GM12878 (cell line): ENCODE data around the gene NAT14. TPM values are rescaled to one million over a fixed set of nuclear protein-coding genes. Genes with fewer than 3 reads are reported as not detected.

Experiments
- ATAC-seq: fragments of 200-7000 bp; cut with Tn5 transposase; 3 replicates; pipeline ENCODE4 v1.9.1; 2020; ENCODE audit warnings: mild to moderate bottlenecking, moderate library complexity
- BruUV-seq: library from RNA; stranded (reverse); fragments of 400-500 nt; replicated peaks from 2 replicates; lab custom pipeline; 2021; lab: Mats Ljungman, UMichigan
- CTCF ChIA-PET: fragments of 300-600 bp; sonication (Branson Sonifier 250); formaldehyde crosslinking; extraction: SDS; loops from one replicate; lab custom pipeline; 2021; ENCODE audit warnings: inconsistent platforms; lab: Yijun Ruan, JAX
- POLR2A ChIA-PET: fragments of 350-600 bp; formaldehyde crosslinking; extraction: SDS; loops from one replicate; lab custom pipeline; 2021; ENCODE audit warnings: inconsistent platforms; lab: Charles Lee
- RAD21 ChIA-PET: fragments of 300-600 bp; sonication (Branson Sonifier 250); formaldehyde crosslinking; loops from one replicate; lab custom pipeline; 2023; ENCODE audit warnings: antibody characterized with exemption; ENCODE audit not compliant: unreplicated experiment; lab: Charles Lee
- SMC1A ChIA-PET: fragments of 300-600 bp; sonication (Branson Sonifier 250); formaldehyde crosslinking; loops from one replicate; lab custom pipeline; 2023; ENCODE audit not compliant: unreplicated experiment, uncharacterized antibody; lab: Charles Lee
- DNase-seq: peaks from one replicate; pipeline ENCODE4 v3.0.0-alpha.2; 2011; ENCODE audit warnings: low read depth, low spot score
- FAIRE-seq: peaks from 3 replicates; lab custom pipeline; 2011; peaks lifted over from hg19 to GRCh38; lab: Jason Lieb, UNC
- H2AFZ ChIP-seq: 2 replicates; pipeline ENCODE4 v1.6.0; 2011; ENCODE audit warnings: low read depth, low read length, control low read depth; ENCODE audit not compliant: control insufficient read depth
- H3K27ac ChIP-seq: 2 replicates; pipeline ENCODE4 v1.5.1; 2011; ENCODE audit warnings: control low read depth; ENCODE audit not compliant: control insufficient read depth, insufficient read depth
- H3K27me3 ChIP-seq, 2 experiments: replicated peaks in 1 of 2; 2 replicates each; pipeline versions ENCODE4 v1.6.0 to v1.6.1; 2011; ENCODE audit warnings: low read length in 1 of 2; ENCODE audit not compliant: control insufficient read depth in 2 of 2, insufficient read depth in 2 of 2
- H3K36me3 ChIP-seq, 2 experiments: 2 replicates each; pipeline ENCODE4 v1.5.1; 2011; ENCODE audit warnings: low read length in 1 of 2; ENCODE audit not compliant: control insufficient read depth in 2 of 2, insufficient read depth in 2 of 2
- H3K4me1 ChIP-seq: 2 replicates; pipeline ENCODE4 v1.6.1; 2011; ENCODE audit warnings: mild to moderate bottlenecking, low read length, moderate library complexity, mixed read lengths; ENCODE audit not compliant: control insufficient read depth, insufficient read depth
- H3K4me2 ChIP-seq: 2 replicates; pipeline ENCODE4 v1.6.0; 2011; ENCODE audit warnings: control low read depth; ENCODE audit not compliant: control insufficient read depth, insufficient read depth
- H3K4me3 ChIP-seq: fragments of 200-600 bp; sonication (generic); 2 replicates; pipeline ENCODE4 v1.5.1; 2016
- H3K79me2 ChIP-seq: 2 replicates; pipeline ENCODE4 v1.6.0; 2011; ENCODE audit warnings: low read length; ENCODE audit not compliant: control insufficient read depth, insufficient read depth
- H3K9ac ChIP-seq: 2 replicates; pipeline ENCODE4 v1.8.0; 2011; ENCODE audit warnings: low read length, control low read depth, mixed read lengths; ENCODE audit not compliant: control insufficient read depth, insufficient read depth
- H3K9me3 ChIP-seq: replicated peaks from 3 replicates; pipeline ENCODE4 v1.5.1; 2011; ENCODE audit warnings: mild to moderate bottlenecking, low read length; ENCODE audit not compliant: control insufficient read depth, insufficient read depth
- H4K20me1 ChIP-seq: 2 replicates; pipeline ENCODE4 v1.6.0; 2011; ENCODE audit not compliant: control insufficient read depth, insufficient read depth
- ASH2L ChIP-seq: fragments of 300-600, 200-600 bp; sonication (generic); IDR thresholded peaks from 2 replicates; pipeline ENCODE4 v1.6.1; 2017; ENCODE audit warnings: low read depth, mild to moderate bottlenecking, borderline replicate concordance
- ATF7 ChIP-seq: fragments of 450-650 bp; IDR thresholded peaks from 2 replicates; pipeline ENCODE4 v1.6.1; 2016; ENCODE audit warnings: low read depth, mild to moderate bottlenecking
- E2F8 ChIP-seq: fragments of 450-650 bp; IDR thresholded peaks from 2 replicates; pipeline ENCODE4 v1.6.1; 2018; ENCODE audit warnings: mild to moderate bottlenecking, low read depth, moderate library complexity; ENCODE audit not compliant: partially characterized antibody
- E4F1 ChIP-seq: fragments of 450-650 bp; IDR thresholded peaks from 2 replicates; pipeline ENCODE4 v1.6.1; 2018; ENCODE audit warnings: borderline replicate concordance, mild to moderate bottlenecking; ENCODE audit not compliant: partially characterized antibody
- IRF4 ChIP-seq: IDR thresholded peaks from 2 replicates; pipeline ENCODE4 v1.6.1; 2011; ENCODE audit warnings: low read depth, low read length
- PRDM15 ChIP-seq: fragments of 450-650 bp; formaldehyde crosslinking; IDR thresholded peaks from 2 replicates; pipeline ENCODE4 v1.4.0; 2020; ENCODE audit warnings: mild to moderate bottlenecking, moderate library complexity
- RCOR1 ChIP-seq: conservative IDR thresholded peaks from 2 replicates; pipeline ENCODE4 v1.6.1; 2012; ENCODE audit warnings: low read depth, low read length, improper control_type of control experiment
- SIX5 ChIP-seq: IDR thresholded peaks from 2 replicates; pipeline ENCODE4 v1.6.1; 2011; ENCODE audit warnings: mild to moderate bottlenecking, low read depth, low read length, moderate library complexity; ENCODE audit not compliant: severe bottlenecking
- SUZ12 ChIP-seq: fragments of 200-600 bp; sonication (generic); IDR thresholded peaks from one replicate; pipeline ENCODE4 v1.6.1; 2018; ENCODE audit warnings: antibody characterized with exemption, mild to moderate bottlenecking; ENCODE audit not compliant: unreplicated experiment
- TCF7 ChIP-seq: IDR thresholded peaks from 2 replicates; pipeline ENCODE4 v1.6.1; 2014; ENCODE audit warnings: antibody characterized with exemption, borderline replicate concordance
- ZNF622 ChIP-seq: fragments of 450-650 bp; IDR thresholded peaks from 2 replicates; pipeline ENCODE4 v1.6.1; 2017; ENCODE audit warnings: mild to moderate bottlenecking, inconsistent platforms
- WGBS: methylation state at CpG from one replicate; pipeline ENCODE4 v1.1.6; 2016; ENCODE audit warnings: low lambda C conversion rate; ENCODE audit not compliant: insufficient replicate concordance, insufficient coverage; ENCODE audit errors: missing lambda C conversion rate; 5-methylcytosine and 5-hydroxymethylcytosine counted together
- in situ Hi-C: fragments of 300-500 bp; cut with MboI; formaldehyde crosslinking; loops from 9 replicates; pipeline ENCODE4 v1.14.3; 2018; ENCODE audit warnings: mixed read lengths
- intact Hi-C: fragments of 100-400 bp; cut with micrococcal nuclease; formaldehyde crosslinking; loops from one replicate; pipeline ENCODE4 v1.14.2; 2022; ENCODE audit not compliant: unreplicated experiment
- polyA plus RNA-seq, 11 experiments: library from polyadenylated mRNA; depleted of rRNA in 4 of 11; unstranded in 6 of 11; stranded (reverse) in 5 of 11; fragments of >200 nt; fragmentation: Nextera tagmentation in 4 of 11; fragmentation: Illumina TruSeq in 1 of 11; extraction: Ambion mirVana in 4 of 11; extraction: Trizol in 1 of 11; gene quantifications; 1 replicate in 1 of 11; 2 replicates in 10 of 11; pipeline versions ENCODE4 v1.2.1 to v1.2.3, GENCODE V29; 2011 to 2016; ENCODE audit warnings: inconsistent platforms in 2 of 11, missing spikeins in 2 of 11, low read depth in 1 of 11
- total RNA-seq, 4 experiments: library from RNA; depleted of rRNA in 3 of 4; stranded (reverse); fragments of >200 nt in 3 of 4; fragmentation: Illumina TruSeq in 1 of 4; extraction: Trizol in 1 of 4; gene quantifications; 2 replicates each; pipeline versions ENCODE4 v1.2.1 to v1.2.3, GENCODE V29; 2013 to 2021

NAT14 gene
- total and polyA plus RNA-seq, 10 of the 15 experiments (the other 5 are each of a cell fraction or from before 2014, with no cell fraction given): 0.87 to 23.6 (median 9.7) TPM

GRCh38 chr19:55497763-55498162, 12.8 kb downstream of the NAT14 start:
- Histone ChIP-seq H3K9ac (no peak overlapping the region), H4K20me1 (no peaks in the 10 kb centered on the region), H3K9me3 (no peaks in the 10 kb centered on the region), H3K4me2 (no peak overlapping the region), H3K79me2 (no peaks in the 10 kb centered on the region), H3K36me3 (no peaks in the 10 kb centered on the region), H2AFZ (no peak overlapping the region), H3K27me3 (no peaks in the 10 kb centered on the region; a peak in 1 of 4 replicates), H3K27ac (no peak overlapping the region), H3K4me1 (no peaks in the 10 kb centered on the region), H3K4me3 (no peak overlapping the region)
- ChIA-PET CTCF (interaction anchor here (1.0 kb wide), 1 partner anchor 17 kb away, joined by 3 read pairs; no protein-coding TSS in a partner anchor), POLR2A (interaction anchor here (1.1 kb wide), 1 partner anchor 8 kb away, joined by 3 read pairs; no protein-coding TSS in a partner anchor), RAD21 (interaction anchor here (1.2 kb wide), 1 partner anchor 30 kb away, joined by 4 read pairs; no protein-coding TSS in a partner anchor), SMC1A (interaction anchor here (0.5 to 1.5 kb wide), 2 partner anchors 11 to 76 kb away, joined by 3 to 4 read pairs; no protein-coding TSS in a partner anchor)
- ATAC-seq: no peak
- intact Hi-C loops (no loop called here), in situ Hi-C loops (no loop called here)
- FAIRE-seq: no peak
- WGBS: 45% methylated on average over 13 of the region's 13 CpGs
- BruUV-seq: no TSS peak
- DNase-seq: no peak
- no peak for TF ChIP-seq ATF7
- no peak for TF ChIP-seq E2F8
- TF ChIP-seq ZNF622: no peak
- no peak for TF ChIP-seq TCF7
- no peak for TF ChIP-seq PRDM15
- TF ChIP-seq RCOR1: no peak
- no peak for TF ChIP-seq IRF4
- TF ChIP-seq ASH2L: no peak
- TF ChIP-seq SUZ12: no peak
- no peak for TF ChIP-seq E4F1
- no peak for TF ChIP-seq SIX5
